ENCODE results near the gene ANGPTL1.

ANGPTL1 gene

DNA sequence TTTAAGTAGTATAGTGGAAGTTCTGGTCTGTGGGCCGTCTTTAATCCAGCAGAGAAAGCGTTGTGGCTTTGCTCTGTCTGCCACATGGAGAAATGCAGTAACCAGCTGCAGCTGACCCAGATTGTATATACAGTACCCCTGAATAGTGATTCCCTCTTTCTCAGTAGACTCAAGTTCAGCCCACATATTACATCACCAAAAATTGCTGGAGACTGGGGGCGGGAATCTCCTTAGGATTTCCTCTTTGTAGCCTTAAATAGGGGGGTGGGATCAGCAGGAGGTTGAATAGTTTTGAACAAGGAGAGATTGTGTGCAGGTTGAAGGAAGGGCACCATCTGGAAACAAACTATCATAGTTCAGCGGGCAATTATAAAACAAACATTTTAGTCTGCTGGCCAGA lies at the start of gene ANGPTL1:
ANGPTL1 (minus strand) TSS at position 134 of the 400 bp plus-strand sequence. CDS start 5,301 bp downstream, outside the sequence.
- no peak for DNase-seq (ENCODE audit: low spot score)

- no peak for DNase-seq (ENCODE audit: low spot score)
Observed at GRCh38 chr1:178919581-178919980, 48.7 kb upstream of the ANGPTL1 start.

- DNase-seq (ENCODE audit: low spot score) = no peak
Observed at GRCh38 chr1:178918955-178919354, 48.1 kb upstream of the ANGPTL1 start.

DNA sequence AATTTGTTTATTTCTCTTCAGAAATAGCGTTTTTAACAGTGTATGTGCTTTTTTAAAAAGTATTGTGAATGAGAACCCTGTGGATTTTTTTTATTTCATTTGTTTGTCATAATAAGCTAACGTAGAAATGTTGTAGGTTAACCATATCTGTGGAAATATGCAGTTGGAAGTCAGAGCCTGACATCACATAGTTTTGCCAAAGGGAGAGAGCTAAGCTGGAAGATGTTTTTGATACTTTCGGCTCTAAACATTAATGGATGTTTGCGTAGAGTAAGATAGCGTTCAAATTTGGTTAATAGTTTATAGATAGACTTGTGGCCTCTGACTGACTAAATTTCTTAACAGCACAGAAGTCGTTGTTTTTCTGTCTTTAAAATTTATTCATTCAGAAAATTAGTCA lies 47.4 kb upstream of the ANGPTL1 start:
- no peak for DNase-seq (ENCODE audit: low spot score)

GRCh38 chr1:178916448-178917174 lies 45.7 kb upstream of the ANGPTL1 start:
- no peak for DNase-seq (ENCODE audit: low spot score)

DNA sequence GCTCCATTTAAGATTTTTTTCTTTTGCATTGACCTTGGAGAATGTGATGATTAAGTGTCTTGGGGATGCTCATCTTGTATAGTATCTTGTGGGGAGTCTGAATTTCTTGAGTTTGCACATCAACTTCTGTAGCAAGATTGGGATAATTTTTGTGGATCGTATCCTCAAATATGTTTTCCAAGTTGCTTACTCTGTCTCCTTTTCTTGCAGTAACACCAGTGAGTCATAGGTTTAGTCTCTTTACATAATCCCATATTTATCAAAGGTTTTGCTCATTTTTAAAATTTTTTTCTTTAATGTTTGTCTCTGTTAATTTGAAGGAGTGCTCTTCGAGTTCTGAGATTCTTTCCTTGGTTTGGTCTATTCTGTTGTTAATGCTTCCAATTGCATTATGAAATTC lies 41.7 kb upstream of the ANGPTL1 start:
- no peak for DNase-seq (ENCODE audit: low spot score)

DNA sequence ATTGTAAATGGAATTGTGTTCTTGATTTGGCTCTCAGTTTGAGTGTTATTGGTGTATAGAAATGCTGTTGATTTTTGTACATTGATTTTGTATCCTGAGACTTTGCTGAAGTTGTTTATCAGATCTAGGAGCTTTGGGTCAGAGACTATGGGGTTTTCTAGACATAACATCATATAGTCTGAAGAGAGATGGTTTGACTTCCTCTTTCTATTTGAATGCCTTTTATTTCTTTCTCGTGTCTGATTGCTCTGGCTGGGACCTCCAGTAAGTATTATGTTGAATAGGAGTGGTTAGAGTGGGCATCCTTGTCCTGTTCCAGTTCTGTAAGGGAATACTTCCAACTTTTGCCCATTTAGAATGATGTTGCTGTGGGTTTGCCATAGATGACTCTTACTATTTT lies 39.1 kb upstream of the ANGPTL1 start:
- DNase-seq (ENCODE audit: low spot score) = no peak

- DNase-seq (ENCODE audit: low spot score) = no peak
Observed at GRCh38 chr1:178908358-178908757, 37.5 kb upstream of the ANGPTL1 start.

DNA sequence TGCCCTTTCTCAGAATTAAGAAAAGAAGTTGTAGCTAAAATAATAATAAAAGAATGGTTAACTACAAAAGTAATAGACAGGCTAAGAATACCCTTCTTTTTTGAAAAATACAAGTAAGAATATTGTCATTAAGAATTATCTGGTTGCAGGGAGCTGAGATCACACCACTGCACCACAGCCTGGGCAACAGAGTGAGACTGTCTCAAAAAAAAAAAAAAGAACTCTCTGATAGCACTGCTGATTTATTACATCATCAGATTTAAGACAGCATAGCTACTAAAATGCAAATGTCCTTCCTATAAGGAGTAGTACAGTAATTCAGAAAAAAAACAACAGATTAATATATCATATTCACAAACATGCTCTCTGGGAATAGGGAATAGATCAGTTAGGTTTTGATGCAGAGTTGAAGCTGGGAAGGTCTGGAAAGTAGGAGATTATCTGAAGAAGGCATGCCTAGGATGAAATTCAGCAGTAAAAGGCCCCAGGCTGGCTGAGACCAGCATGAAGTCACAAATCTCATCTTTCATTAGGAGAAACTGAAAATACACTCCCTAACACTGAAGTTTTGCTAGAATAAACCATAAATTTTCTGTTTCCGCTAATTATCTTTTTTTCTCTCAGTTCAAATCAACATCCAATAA lies 30.7 kb upstream of the ANGPTL1 start:
- DNase-seq (ENCODE audit: low spot score) = no peak

DNA sequence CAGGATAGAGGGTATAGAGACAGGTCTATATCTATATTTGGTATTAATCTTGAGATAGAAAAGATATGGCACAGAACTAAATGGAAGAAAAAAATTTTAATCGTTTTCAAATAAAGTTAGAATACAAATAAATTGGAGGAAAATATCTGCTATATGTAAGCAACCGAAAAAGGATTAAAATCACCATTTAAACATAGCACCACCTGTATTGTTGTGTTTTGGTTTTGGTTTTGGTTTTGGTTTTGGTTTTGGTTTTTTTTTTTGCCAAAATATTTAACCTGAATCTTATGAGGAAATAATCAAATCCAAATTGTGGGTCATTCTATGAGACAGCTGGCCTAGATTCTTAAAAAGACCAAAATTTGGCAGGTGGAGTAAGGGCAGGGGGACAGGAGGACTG lies 28.5 kb upstream of the ANGPTL1 start:
- DNase-seq (ENCODE audit: low spot score) = no peak

GRCh38 chr1:178898401-178898800 lies 27.5 kb upstream of the ANGPTL1 start:
- DNase-seq (ENCODE audit: low spot score) = no peak

GRCh38 chr1:178895928-178896327 lies 25.1 kb upstream of the ANGPTL1 start:
- DNase-seq (ENCODE audit: low spot score) = no peak

- no peak for DNase-seq (ENCODE audit: low spot score)
Observed at GRCh38 chr1:178886551-178886950, 15.7 kb upstream of the ANGPTL1 start.

GRCh38 chr1:178885869-178886268 lies 15.0 kb upstream of the ANGPTL1 start:
- DNase-seq (ENCODE audit: low spot score) = no peak

DNA sequence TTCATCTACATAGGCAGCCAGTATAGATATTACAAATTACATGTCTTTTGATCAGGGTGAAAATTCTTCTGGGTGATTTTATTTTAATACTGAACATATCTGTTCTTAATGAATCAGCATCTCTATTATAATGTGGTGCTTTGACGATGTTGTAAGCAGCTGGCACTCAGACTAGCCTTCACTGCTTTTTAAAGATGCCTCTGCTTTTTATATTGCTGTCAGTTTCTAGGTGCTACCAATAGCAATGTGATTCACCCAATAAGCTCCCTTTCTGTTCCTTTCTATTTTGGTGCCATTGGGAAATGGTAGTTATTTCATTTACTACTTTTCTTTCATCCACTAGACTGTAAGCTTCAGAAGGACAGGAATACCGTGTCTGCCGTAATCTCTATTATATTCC lies 11.1 kb upstream of the ANGPTL1 start:
- no peak for DNase-seq (ENCODE audit: low spot score)

- DNase-seq (ENCODE audit: low spot score) = no peak
Observed at GRCh38 chr1:178877896-178878295, 7.0 kb upstream of the ANGPTL1 start.

- no peak for DNase-seq (ENCODE audit: low spot score)
Observed at GRCh38 chr1:178875936-178876335, 5.1 kb upstream of the ANGPTL1 start.

DNA sequence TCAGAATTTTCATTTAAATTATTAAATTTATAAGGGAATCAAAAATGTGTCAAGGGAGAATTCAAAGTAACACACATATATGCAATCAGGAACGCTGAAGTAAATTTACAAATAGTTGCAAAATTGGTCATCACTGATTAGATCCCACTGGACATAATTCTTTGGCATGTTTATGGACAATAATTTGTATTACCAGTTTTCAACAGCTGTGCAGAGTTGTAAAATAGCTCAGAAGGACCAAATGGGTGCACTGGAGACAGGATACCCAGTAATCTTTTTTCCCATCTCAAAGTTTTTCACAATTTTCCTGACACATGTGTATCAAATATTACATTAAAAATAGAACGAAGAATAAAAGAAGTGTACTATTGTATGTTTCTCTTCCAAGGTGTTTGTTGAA lies 4.1 kb upstream of the ANGPTL1 start:
- no peak for DNase-seq (ENCODE audit: low spot score)

DNA sequence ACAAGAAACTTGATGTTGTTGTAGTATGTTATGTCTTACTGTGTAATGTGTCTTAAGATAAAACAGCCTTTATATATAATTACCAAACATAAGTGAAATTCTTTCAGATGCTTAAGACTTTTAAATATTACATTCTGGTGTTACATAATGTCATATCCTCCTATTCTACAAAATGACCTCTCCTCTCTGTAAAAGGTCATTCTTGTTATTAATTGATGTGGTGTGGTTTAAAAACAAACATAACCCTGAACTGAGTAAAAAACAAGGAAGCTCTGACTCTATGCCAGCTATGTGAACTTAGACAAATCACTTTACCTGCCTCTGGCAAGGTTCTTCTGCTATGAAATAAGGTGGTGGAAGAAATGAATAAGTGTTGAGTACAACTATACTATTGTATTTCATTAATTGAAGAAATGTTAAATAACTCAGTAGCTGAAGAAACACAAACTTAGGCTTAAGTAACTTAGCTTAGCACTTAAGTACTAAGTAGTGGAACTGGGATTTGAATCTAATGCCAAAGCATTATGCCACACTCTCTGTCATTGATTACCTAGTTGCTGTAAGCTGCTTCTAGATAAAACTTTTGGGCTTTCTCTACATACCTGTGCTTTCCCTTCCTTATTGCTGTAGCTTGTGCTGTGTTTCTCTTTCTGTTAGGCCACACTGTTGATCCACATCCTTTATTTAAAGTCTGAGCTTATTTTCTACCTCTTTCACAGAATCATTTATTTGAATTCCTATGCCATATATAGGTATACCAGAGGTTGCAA lies 859 bp upstream of the ANGPTL1 start:
- DNase-seq (ENCODE audit: low spot score) = no peak

- DNase-seq (ENCODE audit: low spot score) = no peak
Observed at GRCh38 chr1:178870221-178870620, 656 bp downstream of the ANGPTL1 start.

- DNase-seq (ENCODE audit: low spot score) = no peak
Observed at GRCh38 chr1:178869119-178869697, 1.7 kb downstream of the ANGPTL1 start.

- no peak for DNase-seq (ENCODE audit: low spot score)
Observed at GRCh38 chr1:178868706-178869105, 2.2 kb downstream of the ANGPTL1 start.

DNA sequence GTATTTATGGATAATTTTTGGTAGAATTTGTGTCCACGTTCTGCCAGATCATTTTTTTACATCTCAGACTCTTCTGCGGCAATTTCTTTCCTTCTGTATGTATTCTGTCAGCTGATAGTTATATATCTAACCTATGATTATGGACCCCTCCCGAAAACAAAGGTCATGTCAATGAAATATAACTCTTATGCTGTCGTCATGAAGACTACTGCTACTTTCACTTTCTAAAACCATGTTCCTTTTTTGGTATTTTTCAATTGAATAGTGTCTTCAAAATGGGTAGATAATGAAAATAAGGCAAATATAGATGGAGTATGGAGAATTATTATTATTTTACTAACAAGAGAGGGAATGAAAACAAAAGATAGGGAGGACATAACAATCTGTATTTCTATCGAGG lies 3.2 kb downstream of the ANGPTL1 start:
- no peak for DNase-seq (ENCODE audit: low spot score)
